K562 (cell line): ENCODE data around the gene KCND3. TPM values are rescaled to one million over a fixed set of nuclear protein-coding genes. Genes with fewer than 3 reads are reported as not detected.

ENCODE experiments used
- ATAC-seq: fragments of 200-7000 bp; cut with Tn5 transposase; 3 replicates; pipeline ENCODE4 v1.9.1; 2020; ENCODE audit warnings: moderate library complexity
- BruUV-seq: library from RNA; stranded (reverse); fragments of 400-500 nt; replicated peaks from 2 replicates; lab custom pipeline; 2021; lab: Mats Ljungman, UMichigan
- CTCF ChIA-PET: fragments of 300-600 bp; formaldehyde crosslinking; extraction: SDS; loops from one replicate; lab custom pipeline; 2021; ENCODE audit warnings: low intra/inter-chr PET ratio; lab: Yijun Ruan, JAX
- POLR2A ChIA-PET: fragments of 300-600, 350-650 bp; sonication (Branson Sonifier 250); formaldehyde crosslinking; extraction: SDS; loops from one replicate; lab custom pipeline; 2021; ENCODE audit warnings: antibody characterized with exemption, inconsistent platforms; lab: Yijun Ruan, JAX
- DNase-seq, 4 experiments: peaks; one replicate each; pipeline versions ENCODE4 v3.0.0 to v3.0.0-alpha.2; 2011 to 2018; ENCODE audit warnings: low spot score in 3 of 4, mixed read lengths in 3 of 4; ENCODE audit errors: extremely low read depth in 1 of 4
- FAIRE-seq: peaks from 2 replicates; lab custom pipeline; 2011; peaks lifted over from hg19 to GRCh38; lab: Jason Lieb, UNC
- H2AFZ ChIP-seq: 2 replicates; pipeline ENCODE4 v1.6.0; 2011; ENCODE audit warnings: low read depth, low read length, control low read depth, inconsistent platforms
- H3K27ac ChIP-seq: fragments of 200-600 bp; 3 replicates; pipeline ENCODE4 v1.8.0; 2011; ENCODE audit warnings: low read depth, mild to moderate bottlenecking, control low read depth, inconsistent platforms, low read length, moderate library complexity, mixed read lengths; ENCODE audit errors: extremely low read depth
- H3K27me3 ChIP-seq, 2 experiments: fragments of 300-600 bp in 1 of 2; 2 replicates in 1 of 2; 3 replicates in 1 of 2; pipeline versions ENCODE4 v1.6.0 to v1.8.0; 2011; ENCODE audit warnings: inconsistent platforms in 2 of 2, low read length in 2 of 2, mild to moderate bottlenecking in 1 of 2, mixed read lengths in 1 of 2, moderate library complexity in 1 of 2; ENCODE audit not compliant: control insufficient read depth in 2 of 2, insufficient read depth in 2 of 2
- H3K36me3 ChIP-seq: fragments of 300-600 bp; 3 replicates; pipeline ENCODE4 v1.8.0; 2011; ENCODE audit warnings: mild to moderate bottlenecking, low read length, inconsistent platforms; ENCODE audit not compliant: control insufficient read depth, insufficient read depth
- H3K4me1 ChIP-seq, 2 experiments: fragments of 200-600 bp in 1 of 2; replicated peaks in 1 of 2; 2 replicates in 1 of 2; 3 replicates in 1 of 2; pipeline versions ENCODE4 v1.5.1 to v1.8.0; 2011; ENCODE audit warnings: inconsistent platforms in 2 of 2, low read length in 2 of 2, mild to moderate bottlenecking in 1 of 2, mixed read lengths in 1 of 2, moderate library complexity in 1 of 2; ENCODE audit not compliant: control insufficient read depth in 2 of 2, insufficient read depth in 2 of 2
- H3K4me2 ChIP-seq: 2 replicates; pipeline ENCODE4 v1.6.1; 2011; ENCODE audit warnings: low read length, control low read depth, inconsistent platforms, mixed read lengths; ENCODE audit not compliant: insufficient read depth
- H3K4me3 ChIP-seq: fragments of 200-600 bp; sonication (generic), shearing (Covaris generic); 2 replicates; pipeline ENCODE4 v1.5.1; 2016; ENCODE audit warnings: control low read depth, inconsistent platforms
- H3K79me2 ChIP-seq: fragments of 200-600 bp; 3 replicates; pipeline ENCODE4 v1.8.0; 2011; ENCODE audit warnings: low read length, inconsistent platforms; ENCODE audit not compliant: control insufficient read depth, insufficient read depth
- H3K9ac ChIP-seq, 2 experiments: 2 replicates each; pipeline versions ENCODE4 v1.6.0 to v1.6.1; 2011; ENCODE audit warnings: low read depth in 2 of 2, low read length in 2 of 2, control low read depth in 1 of 2, inconsistent platforms in 1 of 2, mild to moderate bottlenecking in 1 of 2, mixed read lengths in 1 of 2; ENCODE audit not compliant: insufficient read depth in 1 of 2
- H3K9me1 ChIP-seq: one replicate; pipeline ENCODE4 v1.6.0; 2011; ENCODE audit warnings: inconsistent platforms, mild to moderate bottlenecking, low read length, moderate library complexity; ENCODE audit not compliant: control insufficient read depth, insufficient read depth
- H3K9me3 ChIP-seq: replicated peaks from 2 replicates; pipeline ENCODE4 v1.5.1; 2011; ENCODE audit warnings: low read depth, low read length, inconsistent platforms; ENCODE audit not compliant: control insufficient read depth, insufficient read depth
- H4K20me1 ChIP-seq: replicated peaks from 2 replicates; pipeline ENCODE4 v1.6.1; 2011; ENCODE audit warnings: low read length, inconsistent platforms, mixed read lengths; ENCODE audit not compliant: control insufficient read depth, insufficient read depth
- PRMT5 ChIP-seq: sonication (generic); formaldehyde crosslinking; IDR thresholded peaks from 2 replicates; pipeline ENCODE4 v1.5.0; 2020; ENCODE audit warnings: missing genetic modification reagents
- ZNF263 ChIP-seq: sonication (generic); formaldehyde crosslinking; IDR thresholded peaks from 2 replicates; pipeline ENCODE4 v1.8.0; 2022; ENCODE audit warnings: mild to moderate bottlenecking, missing genetic modification reagents, borderline replicate concordance
- ZNF586 ChIP-seq: fragments of 450-650 bp; formaldehyde crosslinking; conservative IDR thresholded peaks from 2 replicates; pipeline ENCODE4 v1.4.0; 2020; ENCODE audit warnings: mild to moderate bottlenecking, moderate library complexity
- WGBS: fragments of 100-300 bp; shearing (Covaris generic); methylation state at CpG from one replicate; pipeline ENCODE4 v1.1.6; 2016; ENCODE audit warnings: low coverage, mixed read lengths; ENCODE audit not compliant: insufficient coverage; ENCODE audit errors: missing lambda C conversion rate; 5-methylcytosine and 5-hydroxymethylcytosine counted together
- in situ Hi-C: fragments of 300-500 bp; cut with MboI; formaldehyde crosslinking; loops from 4 replicates; pipeline ENCODE4 v1.15.0; 2018; ENCODE audit warnings: inconsistent platforms, mixed read lengths
- intact Hi-C: fragments of 100-400 bp; cut with micrococcal nuclease; formaldehyde crosslinking; loops from 2 replicates; pipeline ENCODE4 v1.14.2; 2022
- polyA plus RNA-seq, 8 experiments: library from polyadenylated mRNA; depleted of rRNA in 4 of 8; stranded (reverse) in 5 of 8; unstranded in 3 of 8; fragments of >200 nt; fragmentation: Nextera tagmentation in 2 of 8; fragmentation: Illumina TruSeq in 1 of 8; extraction: Ambion mirVana in 2 of 8; extraction: Trizol in 1 of 8; gene quantifications; 2 replicates each; pipeline versions ENCODE4 v1.2.1 to v1.2.3, GENCODE V29; 2011 to 2014; ENCODE audit warnings: inconsistent platforms in 1 of 8, missing spikeins in 1 of 8
- total RNA-seq, 7 experiments: library from RNA; depleted of rRNA in 6 of 7; stranded (reverse); fragments of >200 nt in 6 of 7; fragmentation: Illumina TruSeq in 2 of 7; extraction: Trizol in 2 of 7; gene quantifications; 2 replicates each; pipeline versions ENCODE4 v1.2.1 to v1.2.3, GENCODE V29; 2011 to 2021; ENCODE audit warnings: low replicate concordance in 1 of 7
- TF ChIP-seq, protein P1 (sequence below), 2 experiments: fragments of 450-650 bp in 1 of 2; IDR thresholded peaks; 2 replicates each; pipeline ENCODE4 v1.6.1; 2011 to 2017; ENCODE audit warnings: low read depth in 2 of 2, antibody characterized with exemption in 1 of 2, borderline replicate concordance in 1 of 2, low read length in 1 of 2, mild to moderate bottlenecking in 1 of 2, mixed read lengths in 1 of 2; ENCODE audit not compliant: control insufficient read depth in 1 of 2
- TF ChIP-seq, protein P2 (sequence below): fragments of 200-800 bp; sonication (Bioruptor generic); IDR thresholded peaks from 2 replicates; pipeline ENCODE4 v1.6.1; 2016; ENCODE audit warnings: missing genetic modification characterization, missing compliant biosample characterization

The KCND3 gene
- total and polyA plus RNA-seq, 9 of the 15 experiments (the other 6 are each of a cell fraction or from before 2014, with no cell fraction given): not detected

DNA sequence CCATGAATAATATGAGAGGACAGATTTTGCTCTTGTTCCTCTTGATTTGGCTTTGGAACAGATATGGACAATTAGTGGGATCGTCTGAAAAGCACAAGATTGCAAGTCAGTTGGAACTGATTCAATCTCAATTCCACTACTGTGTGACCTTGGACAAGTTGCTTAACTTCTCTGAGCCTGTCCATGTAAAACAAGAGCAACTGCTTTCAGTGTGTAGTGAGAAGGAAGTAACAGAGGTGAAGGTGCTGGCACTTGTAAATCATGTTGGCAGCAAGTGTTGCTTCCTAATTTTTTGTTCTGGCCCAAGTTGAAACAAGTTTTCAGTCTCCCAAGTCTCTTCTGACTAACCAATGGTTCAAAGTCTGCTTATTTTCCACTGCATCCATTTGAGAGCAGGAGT lies 265.6 kb downstream of the KCND3 start (continued):
- TF ChIP-seq, protein P1, sequence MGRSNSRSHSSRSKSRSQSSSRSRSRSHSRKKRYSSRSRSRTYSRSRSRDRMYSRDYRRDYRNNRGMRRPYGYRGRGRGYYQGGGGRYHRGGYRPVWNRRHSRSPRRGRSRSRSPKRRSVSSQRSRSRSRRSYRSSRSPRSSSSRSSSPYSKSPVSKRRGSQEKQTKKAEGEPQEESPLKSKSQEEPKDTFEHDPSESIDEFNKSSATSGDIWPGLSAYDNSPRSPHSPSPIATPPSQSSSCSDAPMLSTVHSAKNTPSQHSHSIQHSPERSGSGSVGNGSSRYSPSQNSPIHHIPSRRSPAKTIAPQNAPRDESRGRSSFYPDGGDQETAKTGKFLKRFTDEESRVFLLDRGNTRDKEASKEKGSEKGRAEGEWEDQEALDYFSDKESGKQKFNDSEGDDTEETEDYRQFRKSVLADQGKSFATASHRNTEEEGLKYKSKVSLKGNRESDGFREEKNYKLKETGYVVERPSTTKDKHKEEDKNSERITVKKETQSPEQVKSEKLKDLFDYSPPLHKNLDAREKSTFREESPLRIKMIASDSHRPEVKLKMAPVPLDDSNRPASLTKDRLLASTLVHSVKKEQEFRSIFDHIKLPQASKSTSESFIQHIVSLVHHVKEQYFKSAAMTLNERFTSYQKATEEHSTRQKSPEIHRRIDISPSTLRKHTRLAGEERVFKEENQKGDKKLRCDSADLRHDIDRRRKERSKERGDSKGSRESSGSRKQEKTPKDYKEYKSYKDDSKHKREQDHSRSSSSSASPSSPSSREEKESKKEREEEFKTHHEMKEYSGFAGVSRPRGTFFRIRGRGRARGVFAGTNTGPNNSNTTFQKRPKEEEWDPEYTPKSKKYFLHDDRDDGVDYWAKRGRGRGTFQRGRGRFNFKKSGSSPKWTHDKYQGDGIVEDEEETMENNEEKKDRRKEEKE (IDR thresholded peaks at IDR 0.05; ENCODE audit: borderline replicate concordance in 1 of 2, control insufficient read depth in 1 of 2, low read depth in 2 of 2, low read length in 1 of 2): no peak

DNA sequence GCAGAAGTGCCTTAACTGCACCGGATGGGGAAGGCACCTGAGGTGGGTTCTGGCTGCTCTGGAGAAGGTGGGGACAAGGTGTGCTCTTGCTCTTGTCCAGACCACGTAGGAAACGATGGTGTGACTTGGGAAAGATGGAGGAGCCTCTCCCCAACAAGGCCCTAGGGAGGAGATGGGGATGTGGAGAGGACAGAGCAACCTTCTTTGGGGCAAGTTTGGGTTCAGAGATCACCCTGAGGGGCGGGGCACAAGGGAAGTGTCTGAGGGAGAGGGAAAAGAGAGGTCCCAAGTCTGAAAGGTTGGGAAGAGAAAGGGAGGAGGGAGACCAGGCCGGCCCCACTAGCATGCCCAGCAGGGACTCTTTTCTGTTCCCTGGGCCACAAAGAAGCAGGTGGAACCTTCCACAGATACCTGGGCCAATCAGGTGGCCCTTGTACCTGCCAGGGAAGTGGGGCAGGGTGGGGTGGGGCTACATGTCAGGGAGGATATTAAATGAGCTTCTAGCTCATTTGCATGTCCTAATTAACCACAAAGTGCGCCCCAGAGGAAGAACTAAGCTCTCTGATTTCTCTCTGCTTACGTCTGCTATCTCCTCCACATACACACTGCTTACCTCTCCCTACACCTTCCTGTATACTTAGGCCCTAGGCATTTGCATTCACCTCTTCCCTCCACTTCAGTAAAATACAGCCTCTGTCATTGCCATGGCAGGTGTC lies 266.2 kb downstream of the KCND3 start:
- H3K4me3 ChIP-seq: no peak overlapping the region
- H3K36me3 ChIP-seq: no peaks in the 10 kb centered on the region
- no peak overlapping the region for H3K9ac ChIP-seq
- no TSS peak for BruUV-seq
- no peak for DNase-seq
- TF ChIP-seq, protein P2, sequence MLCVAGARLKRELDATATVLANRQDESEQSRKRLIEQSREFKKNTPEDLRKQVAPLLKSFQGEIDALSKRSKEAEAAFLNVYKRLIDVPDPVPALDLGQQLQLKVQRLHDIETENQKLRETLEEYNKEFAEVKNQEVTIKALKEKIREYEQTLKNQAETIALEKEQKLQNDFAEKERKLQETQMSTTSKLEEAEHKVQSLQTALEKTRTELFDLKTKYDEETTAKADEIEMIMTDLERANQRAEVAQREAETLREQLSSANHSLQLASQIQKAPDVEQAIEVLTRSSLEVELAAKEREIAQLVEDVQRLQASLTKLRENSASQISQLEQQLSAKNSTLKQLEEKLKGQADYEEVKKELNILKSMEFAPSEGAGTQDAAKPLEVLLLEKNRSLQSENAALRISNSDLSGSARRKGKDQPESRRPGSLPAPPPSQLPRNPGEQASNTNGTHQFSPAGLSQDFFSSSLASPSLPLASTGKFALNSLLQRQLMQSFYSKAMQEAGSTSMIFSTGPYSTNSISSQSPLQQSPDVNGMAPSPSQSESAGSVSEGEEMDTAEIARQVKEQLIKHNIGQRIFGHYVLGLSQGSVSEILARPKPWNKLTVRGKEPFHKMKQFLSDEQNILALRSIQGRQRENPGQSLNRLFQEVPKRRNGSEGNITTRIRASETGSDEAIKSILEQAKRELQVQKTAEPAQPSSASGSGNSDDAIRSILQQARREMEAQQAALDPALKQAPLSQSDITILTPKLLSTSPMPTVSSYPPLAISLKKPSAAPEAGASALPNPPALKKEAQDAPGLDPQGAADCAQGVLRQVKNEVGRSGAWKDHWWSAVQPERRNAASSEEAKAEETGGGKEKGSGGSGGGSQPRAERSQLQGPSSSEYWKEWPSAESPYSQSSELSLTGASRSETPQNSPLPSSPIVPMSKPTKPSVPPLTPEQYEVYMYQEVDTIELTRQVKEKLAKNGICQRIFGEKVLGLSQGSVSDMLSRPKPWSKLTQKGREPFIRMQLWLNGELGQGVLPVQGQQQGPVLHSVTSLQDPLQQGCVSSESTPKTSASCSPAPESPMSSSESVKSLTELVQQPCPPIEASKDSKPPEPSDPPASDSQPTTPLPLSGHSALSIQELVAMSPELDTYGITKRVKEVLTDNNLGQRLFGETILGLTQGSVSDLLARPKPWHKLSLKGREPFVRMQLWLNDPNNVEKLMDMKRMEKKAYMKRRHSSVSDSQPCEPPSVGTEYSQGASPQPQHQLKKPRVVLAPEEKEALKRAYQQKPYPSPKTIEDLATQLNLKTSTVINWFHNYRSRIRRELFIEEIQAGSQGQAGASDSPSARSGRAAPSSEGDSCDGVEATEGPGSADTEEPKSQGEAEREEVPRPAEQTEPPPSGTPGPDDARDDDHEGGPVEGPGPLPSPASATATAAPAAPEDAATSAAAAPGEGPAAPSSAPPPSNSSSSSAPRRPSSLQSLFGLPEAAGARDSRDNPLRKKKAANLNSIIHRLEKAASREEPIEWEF (CRISPR knock-in tag): no peak
- TF ChIP-seq PRMT5 (CRISPR knock-in tag) (0 out of 2 replicates have a peak, but pooled peaks have one; percentile 59), ZNF263 (CRISPR knock-in tag) (0 out of 2 replicates have a peak, but pooled peaks have one; percentile 37), ZNF586 (CRISPR knock-in tag) (no peak)
- ATAC-seq: no peak
- peaks cover 3% of the 10 kb centered on the region for H3K9me1 ChIP-seq
- no peak overlapping the region for H3K27ac ChIP-seq
- H4K20me1 ChIP-seq: no peaks in the 10 kb centered on the region; the same call in 1 of the 2 replicates
- ChIA-PET POLR2A (interaction anchor here (0.6 to 0.7 kb wide), 2 partner anchors 11 to 42 kb away, joined by 3 read pairs; no protein-coding TSS in a partner anchor), CTCF (no interaction called here)
- no peaks in the 10 kb centered on the region for H3K79me2 ChIP-seq
- no peak for FAIRE-seq
- in situ Hi-C loops (no loop called here), intact Hi-C loops (no loop called here)
- peaks cover 0 to 23% of the 10 kb centered on the region in 2 experiments; a peak in 4 of 5 replicates for H3K27me3 ChIP-seq
- no peak overlapping the region for H3K4me2 ChIP-seq
- H3K4me1 ChIP-seq: peaks cover 3 to 5% of the 10 kb centered on the region in 2 experiments; a peak in 2 of 5 replicates
- WGBS: 12% methylated on average over 6 of the region's 7 CpGs
- no peaks in the 10 kb centered on the region for H3K9me3 ChIP-seq
- H2AFZ ChIP-seq: no peak overlapping the region
